ENCODE measurements around the gene TRAF1.

The TRAF1 gene

GRCh38 chr9:120936764-120937122 lies 10.1 kb upstream of the TRAF1 start:
- no peak for DNase-seq (ENCODE audit: low read depth, low spot score)
- in situ Hi-C loops (cut with HindIII; ENCODE audit: low sequenced_read_pairs), result no loop called here
- no peak overlapping the region for H3K4me3 ChIP-seq (ENCODE audit: low read depth, low read length)
- no peak for TF ChIP-seq CTCF (IDR thresholded peaks at IDR 0.05; ENCODE audit: low read depth, low read length)

GRCh38 chr9:120936011-120936763 lies 9.6 kb upstream of the TRAF1 start:
- in situ Hi-C loops (cut with HindIII; ENCODE audit: low sequenced_read_pairs), result no loop called here
- peak; percentile 90 for TF ChIP-seq CTCF (IDR thresholded peaks at IDR 0.05; ENCODE audit: low read depth, low read length)
- peak; percentile 97 for DNase-seq (ENCODE audit: low read depth, low spot score)
- peak overlapping the region; percentile 19 for H3K4me3 ChIP-seq (ENCODE audit: low read depth, low read length)

- no peak overlapping the region for H3K4me3 ChIP-seq (ENCODE audit: low read depth, low read length)
- in situ Hi-C loops (cut with HindIII; ENCODE audit: low sequenced_read_pairs), result no loop called here
- no peak for TF ChIP-seq CTCF (IDR thresholded peaks at IDR 0.05; ENCODE audit: low read depth, low read length)
- DNase-seq (ENCODE audit: low read depth, low spot score), result peak; percentile 93
Measured at GRCh38 chr9:120935383-120935857, 8.8 kb upstream of the TRAF1 start.

DNA sequence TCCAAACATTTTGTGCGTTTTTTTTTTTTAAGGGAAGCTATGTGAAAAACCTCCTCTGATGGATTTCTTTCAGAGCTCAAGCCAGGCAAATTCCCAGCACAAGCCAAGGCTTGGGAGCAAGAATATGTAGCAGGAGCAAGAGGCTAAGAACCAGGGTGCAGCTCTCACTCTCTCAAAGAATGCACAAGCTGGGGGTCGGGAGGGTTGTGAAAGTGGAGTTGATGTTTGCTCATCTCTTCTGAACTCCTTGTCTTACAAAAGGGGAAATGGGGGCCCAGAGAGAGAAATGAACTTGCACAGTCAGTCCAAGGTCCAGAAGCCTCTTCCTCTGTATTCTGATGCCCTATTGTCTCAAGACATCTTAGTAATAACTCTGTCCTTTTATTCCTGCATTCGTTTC lies 7.7 kb upstream of the TRAF1 start:
- no peak overlapping the region for H3K4me3 ChIP-seq (ENCODE audit: low read depth, low read length)
- in situ Hi-C loops (cut with HindIII; ENCODE audit: low sequenced_read_pairs), result no loop called here
- no peak for DNase-seq (ENCODE audit: low read depth, low spot score)
- TF ChIP-seq CTCF (IDR thresholded peaks at IDR 0.05; ENCODE audit: low read depth, low read length), result no peak

- in situ Hi-C loops (cut with HindIII; ENCODE audit: low sequenced_read_pairs), result no loop called here
- TF ChIP-seq CTCF (IDR thresholded peaks at IDR 0.05; ENCODE audit: low read depth, low read length), result no peak
- H3K4me3 ChIP-seq (ENCODE audit: low read depth, low read length), result no peak overlapping the region
- DNase-seq (ENCODE audit: low read depth, low spot score), result no peak
Measured at GRCh38 chr9:120933310-120934055, 6.9 kb upstream of the TRAF1 start.

DNA sequence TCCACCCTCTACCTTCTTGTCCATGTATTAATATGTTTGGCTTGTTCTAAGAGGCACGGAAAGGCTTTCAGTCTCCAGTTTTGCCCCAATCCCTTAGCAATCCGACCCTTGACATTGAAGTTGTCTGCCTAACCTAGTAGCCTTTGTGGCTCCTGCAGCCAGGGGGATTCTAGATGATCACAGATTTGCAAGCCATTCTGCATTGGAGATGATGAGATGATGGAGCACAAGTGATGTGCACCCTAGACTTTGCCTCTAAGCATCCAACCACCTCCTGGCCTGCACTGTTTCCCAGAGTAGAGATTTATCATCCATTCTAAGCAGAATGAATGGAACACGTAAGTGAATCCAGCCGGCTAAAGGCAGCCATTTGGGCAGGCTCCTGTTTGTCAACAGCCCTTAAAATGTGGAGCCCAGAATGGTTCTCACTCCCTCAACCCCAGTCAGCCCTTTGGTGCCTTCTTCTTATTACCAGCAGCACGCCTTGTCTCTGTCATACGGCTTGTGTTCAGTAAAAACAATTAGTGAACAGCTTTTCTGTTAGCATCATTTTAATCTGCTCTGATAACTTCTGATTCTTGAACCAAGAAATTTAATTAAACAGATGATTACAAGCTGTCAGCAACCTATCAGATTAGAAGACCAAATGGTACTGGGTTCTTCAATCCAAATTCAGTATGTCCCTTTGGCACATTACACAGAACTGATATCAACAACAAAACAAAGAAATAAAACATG lies 5.7 kb upstream of the TRAF1 start:
- in situ Hi-C loops (cut with HindIII; ENCODE audit: low sequenced_read_pairs), result no loop called here
- no peak for DNase-seq (ENCODE audit: low read depth, low spot score)
- no peak overlapping the region for H3K4me3 ChIP-seq (ENCODE audit: low read depth, low read length)
- no peak for TF ChIP-seq CTCF (IDR thresholded peaks at IDR 0.05; ENCODE audit: low read depth, low read length)

All from astrocyte of the spinal cord (primary cell).